Erythroblast (primary cell): ENCODE measurements around the gene SS18.

ENCODE experiments used
- GATA1 ChIP-seq: IDR thresholded peaks from 2 replicates; pipeline ENCODE4 v1.6.1; 2011; ENCODE audit warnings: low read depth, mild to moderate bottlenecking, control low read depth, low read length, moderate library complexity
- POLR2A ChIP-seq: IDR thresholded peaks from 2 replicates; pipeline ENCODE4 v1.6.1; 2011; ENCODE audit warnings: mild to moderate bottlenecking, low read length

DNA sequence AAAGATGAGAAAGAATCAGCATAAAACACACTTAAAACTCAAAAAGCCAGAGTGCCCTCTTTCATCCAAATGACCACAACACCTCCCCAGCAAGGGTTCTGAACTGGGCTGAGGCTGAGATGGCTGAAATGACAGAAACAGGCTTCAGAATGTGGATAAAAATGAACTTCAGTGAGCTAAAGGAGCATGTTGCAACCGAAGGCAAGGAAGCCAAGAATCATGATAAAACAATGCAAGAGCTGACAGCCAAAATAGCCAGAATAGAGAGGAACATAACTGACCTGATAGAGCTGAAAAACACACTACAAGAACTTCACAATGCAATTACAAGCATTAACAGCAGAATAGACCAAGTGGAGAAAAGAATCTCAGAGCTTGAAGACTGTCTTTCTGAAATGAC is 31.1 kb upstream of the SS18 start:
- no peak for TF ChIP-seq POLR2A
- no peak for TF ChIP-seq GATA1
